NOMO-1 (cell line): Measurements from ENCODE around the gene LRP1B.

Experiments
- DNase-seq, 2 experiments: peaks; one replicate each; lab custom pipeline; 2025; ENCODE audit not compliant: unreplicated experiment in 2 of 2; lab: John Stamatoyannopoulos, UW

LRP1B gene

GRCh38 chr2:141959941-141960340, 170.9 kb downstream of the LRP1B start:
- no peak for DNase-seq

- DNase-seq: no peak
Observed at GRCh38 chr2:141959016-141959415, 171.8 kb downstream of the LRP1B start.

- DNase-seq: no peak
Observed at GRCh38 chr2:141957827-141958450, 172.9 kb downstream of the LRP1B start.

GRCh38 chr2:141957321-141957720, 173.5 kb downstream of the LRP1B start:
- no peak for DNase-seq

GRCh38 chr2:141947396-141948114, 183.3 kb downstream of the LRP1B start:
- no peak for DNase-seq

GRCh38 chr2:141946016-141946415, 184.8 kb downstream of the LRP1B start:
- DNase-seq: no peak

GRCh38 chr2:141943918-141944317, 186.9 kb downstream of the LRP1B start:
- DNase-seq: no peak

- no peak for DNase-seq
Observed at GRCh38 chr2:141942006-141942789, 188.6 kb downstream of the LRP1B start.

- DNase-seq: no peak
Observed at GRCh38 chr2:141941210-141941714, 189.6 kb downstream of the LRP1B start.

GRCh38 chr2:141940709-141941108, 190.1 kb downstream of the LRP1B start:
- no peak for DNase-seq

- DNase-seq: no peak
Observed at GRCh38 chr2:141933226-141933625, 197.6 kb downstream of the LRP1B start.

- no peak for DNase-seq
Observed at GRCh38 chr2:141932261-141932660, 198.6 kb downstream of the LRP1B start.

- DNase-seq: no peak
Observed at GRCh38 chr2:141931797-141932196, 199.0 kb downstream of the LRP1B start.

GRCh38 chr2:141930803-141931202, 200.0 kb downstream of the LRP1B start:
- no peak for DNase-seq

GRCh38 chr2:141929331-141930252, 201.2 kb downstream of the LRP1B start:
- no peak for DNase-seq

- DNase-seq: no peak
Observed at GRCh38 chr2:141928476-141928875, 202.3 kb downstream of the LRP1B start.

- DNase-seq: no peak
Observed at GRCh38 chr2:141927536-141927935, 203.3 kb downstream of the LRP1B start.

GRCh38 chr2:141925511-141925910, 205.3 kb downstream of the LRP1B start:
- DNase-seq: no peak

- DNase-seq: no peak
Observed at GRCh38 chr2:141923657-141924056, 207.2 kb downstream of the LRP1B start.

- peak in 1 of 2 experiments; percentile 14 for DNase-seq
Observed at GRCh38 chr2:141911485-141912066, 219.2 kb downstream of the LRP1B start.
